ENCODE data around the gene TMEM272.

Gene TMEM272

GRCh38 chr13:51856027-51856736 lies 11.2 kb upstream of the TMEM272 start:
- H3K4me1 ChIP-seq (ENCODE audit: control insufficient read depth in 2 of 2, insufficient read depth in 2 of 2, low read length in 2 of 2), result peaks cover 0 to 4% of the 10 kb centered on the region in 2 donors
- no peaks in the 10 kb centered on the region for H3K9me3 ChIP-seq (ENCODE audit: control insufficient read depth in 2 of 2, low read length in 2 of 2)
- no peak overlapping the region for H3K4me3 ChIP-seq (ENCODE audit: low read length in 2 of 2)
- no peaks in the 10 kb centered on the region for H3K27me3 ChIP-seq (ENCODE audit: control insufficient read depth in 2 of 2, insufficient read depth in 2 of 2, low read length in 2 of 2)
- H3K36me3 ChIP-seq (ENCODE audit: control insufficient read depth in 2 of 2, insufficient read depth in 2 of 2, low read length in 2 of 2), result no peaks in the 10 kb centered on the region
- no peak overlapping the region for H3K9ac ChIP-seq (ENCODE audit: low read depth in 1 of 2, low read length in 2 of 2)
- peak overlapping the region in 1 of 2 donors; percentile 62 for H3K27ac ChIP-seq (ENCODE audit: low read depth in 2 of 2, low read length in 2 of 2)

GRCh38 chr13:51849145-51850101 lies 4.4 kb upstream of the TMEM272 start:
- no peak overlapping the region for H3K27ac ChIP-seq (ENCODE audit: low read depth in 2 of 2, low read length in 2 of 2)
- H3K4me3 ChIP-seq (ENCODE audit: low read length in 2 of 2), result no peak overlapping the region
- H3K9me3 ChIP-seq (ENCODE audit: control insufficient read depth in 2 of 2, low read length in 2 of 2), result no peaks in the 10 kb centered on the region
- no peak overlapping the region for H3K9ac ChIP-seq (ENCODE audit: low read depth in 1 of 2, low read length in 2 of 2)
- H3K4me1 ChIP-seq (ENCODE audit: control insufficient read depth in 2 of 2, insufficient read depth in 2 of 2, low read length in 2 of 2), result peaks cover 0 to 6% of the 10 kb centered on the region in 2 donors
- no peaks in the 10 kb centered on the region for H3K36me3 ChIP-seq (ENCODE audit: control insufficient read depth in 2 of 2, insufficient read depth in 2 of 2, low read length in 2 of 2)
- no peaks in the 10 kb centered on the region for H3K27me3 ChIP-seq (ENCODE audit: control insufficient read depth in 2 of 2, insufficient read depth in 2 of 2, low read length in 2 of 2)

- H3K27me3 ChIP-seq (ENCODE audit: control insufficient read depth in 2 of 2, insufficient read depth in 2 of 2, low read length in 2 of 2), result peaks cover 0 to 2% of the 10 kb centered on the region in 2 donors
- no peak overlapping the region for H3K9ac ChIP-seq (ENCODE audit: low read depth in 1 of 2, low read length in 2 of 2)
- H3K4me1 ChIP-seq (ENCODE audit: control insufficient read depth in 2 of 2, insufficient read depth in 2 of 2, low read length in 2 of 2), result peaks cover 0 to 6% of the 10 kb centered on the region in 2 donors
- no peaks in the 10 kb centered on the region for H3K9me3 ChIP-seq (ENCODE audit: control insufficient read depth in 2 of 2, low read length in 2 of 2)
- no peaks in the 10 kb centered on the region for H3K36me3 ChIP-seq (ENCODE audit: control insufficient read depth in 2 of 2, insufficient read depth in 2 of 2, low read length in 2 of 2)
- H3K27ac ChIP-seq (ENCODE audit: low read depth in 2 of 2, low read length in 2 of 2), result no peak overlapping the region
- no peak overlapping the region for H3K4me3 ChIP-seq (ENCODE audit: low read length in 2 of 2)
Observed at GRCh38 chr13:51848674-51849073, 3.7 kb upstream of the TMEM272 start.

- H3K36me3 ChIP-seq (ENCODE audit: control insufficient read depth in 2 of 2, insufficient read depth in 2 of 2, low read length in 2 of 2), result no peaks in the 10 kb centered on the region
- no peak overlapping the region for H3K9ac ChIP-seq (ENCODE audit: low read depth in 1 of 2, low read length in 2 of 2)
- H3K9me3 ChIP-seq (ENCODE audit: control insufficient read depth in 2 of 2, low read length in 2 of 2), result no peaks in the 10 kb centered on the region
- H3K27me3 ChIP-seq (ENCODE audit: control insufficient read depth in 2 of 2, insufficient read depth in 2 of 2, low read length in 2 of 2), result peaks cover 0 to 2% of the 10 kb centered on the region in 2 donors
- H3K4me1 ChIP-seq (ENCODE audit: control insufficient read depth in 2 of 2, insufficient read depth in 2 of 2, low read length in 2 of 2), result peaks cover 0 to 6% of the 10 kb centered on the region in 2 donors
- no peak overlapping the region for H3K4me3 ChIP-seq (ENCODE audit: low read length in 2 of 2)
- no peak overlapping the region for H3K27ac ChIP-seq (ENCODE audit: low read depth in 2 of 2, low read length in 2 of 2)
Observed at GRCh38 chr13:51846756-51847155, 1.8 kb upstream of the TMEM272 start.

GRCh38 chr13:51845574-51846318 lies 769 bp upstream of the TMEM272 start:
- peak overlapping the region; percentile 45 to 47 for H3K4me3 ChIP-seq (ENCODE audit: low read length in 2 of 2)
- H3K9ac ChIP-seq (ENCODE audit: low read depth in 1 of 2, low read length in 2 of 2), result no peak overlapping the region
- H3K4me1 ChIP-seq (ENCODE audit: control insufficient read depth in 2 of 2, insufficient read depth in 2 of 2, low read length in 2 of 2), result peaks cover 0 to 6% of the 10 kb centered on the region in 2 donors
- peaks cover 0 to 2% of the 10 kb centered on the region in 2 donors for H3K27me3 ChIP-seq (ENCODE audit: control insufficient read depth in 2 of 2, insufficient read depth in 2 of 2, low read length in 2 of 2)
- no peak overlapping the region for H3K27ac ChIP-seq (ENCODE audit: low read depth in 2 of 2, low read length in 2 of 2)
- H3K9me3 ChIP-seq (ENCODE audit: control insufficient read depth in 2 of 2, low read length in 2 of 2), result no peaks in the 10 kb centered on the region
- no peaks in the 10 kb centered on the region for H3K36me3 ChIP-seq (ENCODE audit: control insufficient read depth in 2 of 2, insufficient read depth in 2 of 2, low read length in 2 of 2)

- Histone ChIP-seq H3K9me3 (ENCODE audit: control insufficient read depth in 2 of 2, low read length in 2 of 2) (no peaks in the 10 kb centered on the region), H3K27ac (ENCODE audit: low read depth in 2 of 2, low read length in 2 of 2) (no peak overlapping the region), H3K9ac (ENCODE audit: low read depth in 1 of 2, low read length in 2 of 2) (no peak overlapping the region), H3K27me3 (ENCODE audit: control insufficient read depth in 2 of 2, insufficient read depth in 2 of 2, low read length in 2 of 2) (peaks cover 0 to 2% of the 10 kb centered on the region in 2 donors), H3K36me3 (ENCODE audit: control insufficient read depth in 2 of 2, insufficient read depth in 2 of 2, low read length in 2 of 2) (no peaks in the 10 kb centered on the region), H3K4me1 (ENCODE audit: control insufficient read depth in 2 of 2, insufficient read depth in 2 of 2, low read length in 2 of 2) (peaks cover 0 to 6% of the 10 kb centered on the region in 2 donors), H3K4me3 (ENCODE audit: low read length in 2 of 2) (no peak overlapping the region)
Observed at GRCh38 chr13:51843529-51843928, 1.4 kb downstream of the TMEM272 start.

- Histone ChIP-seq H3K27me3 (ENCODE audit: control insufficient read depth in 2 of 2, insufficient read depth in 2 of 2, low read length in 2 of 2) (peaks cover 0 to 2% of the 10 kb centered on the region in 2 donors), H3K4me1 (ENCODE audit: control insufficient read depth in 2 of 2, insufficient read depth in 2 of 2, low read length in 2 of 2) (peaks cover 0 to 6% of the 10 kb centered on the region in 2 donors), H3K27ac (ENCODE audit: low read depth in 2 of 2, low read length in 2 of 2) (no peak overlapping the region), H3K4me3 (ENCODE audit: low read length in 2 of 2) (no peak overlapping the region), H3K9me3 (ENCODE audit: control insufficient read depth in 2 of 2, low read length in 2 of 2) (no peaks in the 10 kb centered on the region), H3K9ac (ENCODE audit: low read depth in 1 of 2, low read length in 2 of 2) (no peak overlapping the region), H3K36me3 (ENCODE audit: control insufficient read depth in 2 of 2, insufficient read depth in 2 of 2, low read length in 2 of 2) (no peaks in the 10 kb centered on the region)
Observed at GRCh38 chr13:51841732-51842131, 3.2 kb downstream of the TMEM272 start.

GRCh38 chr13:51840917-51841316 lies 4.1 kb downstream of the TMEM272 start:
- Histone ChIP-seq H3K27ac (ENCODE audit: low read depth in 2 of 2, low read length in 2 of 2) (no peak overlapping the region), H3K9ac (ENCODE audit: low read depth in 1 of 2, low read length in 2 of 2) (no peak overlapping the region), H3K4me1 (ENCODE audit: control insufficient read depth in 2 of 2, insufficient read depth in 2 of 2, low read length in 2 of 2) (peaks cover 0 to 6% of the 10 kb centered on the region in 2 donors), H3K36me3 (ENCODE audit: control insufficient read depth in 2 of 2, insufficient read depth in 2 of 2, low read length in 2 of 2) (no peaks in the 10 kb centered on the region), H3K9me3 (ENCODE audit: control insufficient read depth in 2 of 2, low read length in 2 of 2) (no peaks in the 10 kb centered on the region), H3K27me3 (ENCODE audit: control insufficient read depth in 2 of 2, insufficient read depth in 2 of 2, low read length in 2 of 2) (peaks cover 0 to 2% of the 10 kb centered on the region in 2 donors), H3K4me3 (ENCODE audit: low read length in 2 of 2) (no peak overlapping the region)

- H3K36me3 ChIP-seq (ENCODE audit: control insufficient read depth in 2 of 2, insufficient read depth in 2 of 2, low read length in 2 of 2), result no peaks in the 10 kb centered on the region
- H3K27ac ChIP-seq (ENCODE audit: low read depth in 2 of 2, low read length in 2 of 2), result no peak overlapping the region
- no peak overlapping the region for H3K4me3 ChIP-seq (ENCODE audit: low read length in 2 of 2)
- peaks cover 0 to 2% of the 10 kb centered on the region in 2 donors for H3K27me3 ChIP-seq (ENCODE audit: control insufficient read depth in 2 of 2, insufficient read depth in 2 of 2, low read length in 2 of 2)
- H3K4me1 ChIP-seq (ENCODE audit: control insufficient read depth in 2 of 2, insufficient read depth in 2 of 2, low read length in 2 of 2), result peaks cover 0 to 1% of the 10 kb centered on the region in 2 donors
- H3K9me3 ChIP-seq (ENCODE audit: control insufficient read depth in 2 of 2, low read length in 2 of 2), result no peaks in the 10 kb centered on the region
- H3K9ac ChIP-seq (ENCODE audit: low read depth in 1 of 2, low read length in 2 of 2), result no peak overlapping the region
Observed at GRCh38 chr13:51839711-51840540, 5.1 kb downstream of the TMEM272 start.

Data from mucosa of rectum (tissue), 2 donors.